OCI-M2 (cell line): ENCODE results near the gene OSBPL7.

Experiments used
- DNase-seq: peaks from one replicate; lab custom pipeline; 2025; ENCODE audit not compliant: unreplicated experiment; lab: John Stamatoyannopoulos, UW

The OSBPL7 gene

DNA sequence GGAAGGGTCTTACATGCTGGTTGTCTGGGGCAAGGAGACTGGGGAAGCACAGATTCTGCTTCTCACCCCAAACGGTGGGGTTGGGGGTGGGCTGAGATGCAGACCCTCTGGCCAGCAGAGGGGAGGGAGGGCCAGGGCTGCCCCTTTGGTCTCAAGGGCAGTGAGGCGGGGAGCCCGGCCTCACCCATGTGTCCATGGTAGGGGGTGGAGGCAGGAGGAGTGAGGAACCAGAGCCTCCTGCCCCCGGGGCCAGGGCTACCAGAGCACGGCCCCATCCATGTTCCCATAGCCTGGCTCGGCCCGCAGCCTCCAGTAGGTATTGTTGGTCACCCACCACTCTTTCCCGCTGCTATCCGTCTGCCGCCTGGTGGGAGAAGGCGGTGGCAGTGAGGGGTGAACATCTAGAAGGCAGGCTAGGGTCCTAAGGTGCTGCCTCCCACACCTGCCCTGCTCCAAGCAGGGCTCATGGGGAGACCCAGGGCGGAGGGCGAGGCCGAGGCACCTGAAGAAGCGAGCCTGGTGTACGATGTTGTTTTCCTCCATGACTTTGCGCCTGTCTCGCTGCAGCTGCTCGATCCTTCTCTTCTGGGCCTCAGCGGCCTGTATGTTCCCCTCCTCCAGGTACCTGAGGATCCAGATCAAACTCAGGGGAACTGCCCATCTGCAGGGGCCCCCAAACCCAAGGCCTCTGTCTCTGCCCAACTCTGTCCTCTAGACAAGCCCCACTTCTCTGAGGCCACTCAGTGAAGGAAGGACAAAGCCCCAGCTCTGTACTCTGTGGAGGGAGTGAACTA lies 13.4 kb downstream of the OSBPL7 start:
- no peak for DNase-seq

- DNase-seq: no peak
These were observed 14.2 kb downstream of the OSBPL7 start for GRCh38 chr17:47807421-47807820.

GRCh38 chr17:47806913-47807255 lies 14.7 kb downstream of the OSBPL7 start:
- no peak for DNase-seq

- no peak for DNase-seq
These were observed 15.3 kb downstream of the OSBPL7 start for GRCh38 chr17:47806026-47806912.

DNA sequence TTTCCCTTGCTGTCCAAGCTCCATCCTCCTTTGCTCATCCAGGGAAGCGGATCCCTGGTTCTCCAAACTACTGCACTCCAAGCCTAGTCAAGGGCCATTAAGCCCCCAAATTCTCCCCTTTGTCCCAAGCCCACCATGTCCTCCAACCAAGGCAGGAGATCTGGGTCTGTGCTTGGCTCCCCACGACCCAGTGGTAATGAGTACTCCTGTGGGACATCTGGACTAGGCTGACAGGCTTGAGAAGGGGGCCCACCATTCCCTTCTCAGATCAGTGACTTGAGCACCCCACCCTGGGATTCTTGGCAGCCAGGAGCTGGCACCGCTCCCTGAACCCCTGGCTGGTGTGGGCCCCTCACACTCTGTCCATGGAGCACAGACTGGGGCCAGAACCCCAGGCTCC lies 17.1 kb downstream of the OSBPL7 start:
- no peak for DNase-seq

GRCh38 chr17:47803751-47804150 lies 17.8 kb downstream of the OSBPL7 start:
- no peak for DNase-seq

- DNase-seq: no peak
These were observed 18.4 kb downstream of the OSBPL7 start for GRCh38 chr17:47803201-47803600.

DNA sequence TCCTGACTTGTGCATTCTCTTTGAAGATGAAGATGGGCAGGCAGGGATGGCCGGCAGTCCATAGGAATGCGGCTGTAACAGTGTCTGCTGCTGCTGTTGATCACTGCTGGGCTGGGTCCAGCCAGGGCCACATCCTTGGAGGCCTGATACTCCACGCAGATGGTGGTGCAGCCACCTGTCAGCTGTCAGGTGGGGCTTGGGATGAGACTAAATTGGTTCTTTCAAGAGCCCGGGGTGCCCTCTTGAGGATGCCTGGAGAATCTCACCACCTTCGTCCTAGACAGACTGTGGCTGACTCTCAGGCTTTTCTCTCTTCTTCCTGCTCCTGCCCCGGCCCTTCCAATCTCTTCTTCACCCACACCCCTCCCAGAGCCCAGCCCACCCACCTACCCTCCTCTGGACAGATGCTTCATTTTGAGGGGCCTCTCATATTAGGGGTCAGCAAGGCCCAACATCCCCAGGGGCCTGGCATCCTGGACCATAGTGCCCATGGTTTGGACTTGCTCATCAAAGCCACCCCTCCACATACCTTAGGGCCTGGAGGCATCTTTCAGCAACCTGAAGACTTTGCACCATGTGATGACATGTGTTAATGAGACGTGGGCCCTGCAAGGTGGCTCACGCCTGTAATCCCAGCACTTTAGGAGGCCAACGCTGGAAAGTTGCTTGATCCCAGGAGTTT lies 19.1 kb downstream of the OSBPL7 start:
- DNase-seq: no peak

DNA sequence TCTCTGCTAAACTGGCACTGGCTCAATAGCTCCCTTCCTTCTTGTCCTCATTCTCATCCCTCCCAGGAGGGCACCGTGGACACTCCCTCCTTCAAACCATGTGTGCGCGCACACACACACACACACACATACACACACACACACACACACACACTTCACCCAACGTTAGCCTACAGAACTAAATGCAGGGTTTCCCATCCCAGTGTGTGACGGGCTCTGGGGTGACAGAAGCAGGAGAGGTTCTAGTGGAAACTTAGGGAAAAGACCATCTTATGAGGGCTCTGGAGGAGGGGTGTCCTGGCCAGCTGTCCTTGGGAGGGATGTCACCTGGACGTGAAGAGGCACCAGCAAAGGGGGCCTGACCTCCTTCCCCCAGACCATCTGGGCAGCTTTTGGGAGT lies 19.7 kb downstream of the OSBPL7 start:
- DNase-seq: no peak

- DNase-seq: no peak
These were observed 20.3 kb downstream of the OSBPL7 start for GRCh38 chr17:47801176-47801765.

DNA sequence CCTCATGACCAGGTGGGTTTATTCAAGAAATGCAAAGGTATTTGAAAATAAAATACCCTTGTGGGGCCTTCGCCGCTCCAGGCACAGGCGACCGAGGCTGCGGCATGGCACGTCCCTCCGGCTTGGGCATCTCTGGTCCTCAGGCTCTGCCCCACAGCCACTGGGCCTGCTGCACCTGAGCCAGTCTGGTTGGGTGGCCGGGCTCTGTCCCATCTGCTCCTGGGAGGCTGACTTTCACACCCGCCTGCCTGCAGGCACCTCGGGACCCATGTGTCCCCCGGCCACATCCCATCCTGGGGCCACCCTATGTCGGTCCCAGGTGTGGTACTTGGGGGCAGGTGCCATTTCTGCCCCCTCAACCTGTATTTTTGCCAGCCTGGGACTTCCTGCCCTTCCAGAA lies 20.9 kb downstream of the OSBPL7 start:
- DNase-seq: no peak

DNA sequence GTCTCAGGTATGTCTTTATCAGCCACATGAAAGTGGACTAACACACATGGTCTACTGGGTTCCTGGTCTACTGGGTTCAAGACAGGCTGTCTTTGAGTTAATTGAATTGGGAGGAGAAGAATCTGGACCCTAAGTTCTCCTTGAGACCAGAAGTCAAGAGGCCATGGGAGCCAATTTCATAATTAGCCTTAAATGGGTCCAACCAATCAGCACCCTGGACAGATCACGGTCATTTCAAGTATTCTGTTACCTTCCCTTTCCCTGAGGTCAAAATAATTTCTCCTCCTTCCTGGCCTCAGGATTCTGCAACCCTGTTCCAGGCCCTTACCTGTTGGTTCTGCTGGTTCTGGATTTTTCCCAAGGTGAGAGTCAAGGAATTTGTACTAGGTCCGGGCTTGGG lies 23.8 kb downstream of the OSBPL7 start:
- no peak for DNase-seq

GRCh38 chr17:47792979-47793378 lies 28.6 kb downstream of the OSBPL7 start:
- DNase-seq: no peak

DNA sequence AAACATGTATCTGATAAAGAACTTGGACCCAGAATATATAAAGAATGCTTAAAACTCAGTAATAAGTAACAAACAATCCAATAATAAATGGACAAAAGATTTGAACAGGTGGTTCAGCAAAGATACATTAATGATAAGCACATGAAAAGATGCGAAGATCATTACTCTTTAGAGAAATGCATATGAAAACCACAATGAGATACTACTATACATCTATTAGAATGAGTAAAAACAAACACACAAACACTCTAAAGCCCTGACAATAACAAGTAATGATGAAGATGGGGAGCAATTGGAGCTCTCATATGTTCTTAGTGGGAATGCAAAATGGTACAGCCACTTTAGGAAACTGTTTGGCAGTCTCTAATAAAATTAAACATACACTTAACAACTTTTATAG lies 29.1 kb downstream of the OSBPL7 start:
- DNase-seq: no peak

DNA sequence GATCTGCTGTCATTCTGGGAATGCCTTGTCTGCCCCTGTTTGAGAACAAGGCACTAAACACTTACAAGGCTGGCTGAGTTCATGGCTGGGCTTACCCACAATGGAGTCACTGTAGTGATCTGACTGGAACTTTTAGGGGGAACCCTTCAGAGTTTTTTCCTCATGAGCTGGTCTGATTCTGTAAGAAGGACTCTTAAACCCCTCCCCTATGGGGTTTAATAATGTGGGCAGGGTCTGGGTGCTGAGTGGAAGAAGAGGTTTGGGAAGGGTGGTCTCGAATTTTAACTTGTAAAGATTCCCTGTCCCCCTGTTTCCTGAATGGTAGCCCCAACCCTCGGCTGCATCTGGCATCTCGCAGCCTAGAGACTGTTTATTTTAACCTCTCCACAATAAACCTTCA lies 30.6 kb downstream of the OSBPL7 start:
- DNase-seq: no peak

- no peak for DNase-seq
These were observed 31.7 kb downstream of the OSBPL7 start for GRCh38 chr17:47789611-47790561.

DNA sequence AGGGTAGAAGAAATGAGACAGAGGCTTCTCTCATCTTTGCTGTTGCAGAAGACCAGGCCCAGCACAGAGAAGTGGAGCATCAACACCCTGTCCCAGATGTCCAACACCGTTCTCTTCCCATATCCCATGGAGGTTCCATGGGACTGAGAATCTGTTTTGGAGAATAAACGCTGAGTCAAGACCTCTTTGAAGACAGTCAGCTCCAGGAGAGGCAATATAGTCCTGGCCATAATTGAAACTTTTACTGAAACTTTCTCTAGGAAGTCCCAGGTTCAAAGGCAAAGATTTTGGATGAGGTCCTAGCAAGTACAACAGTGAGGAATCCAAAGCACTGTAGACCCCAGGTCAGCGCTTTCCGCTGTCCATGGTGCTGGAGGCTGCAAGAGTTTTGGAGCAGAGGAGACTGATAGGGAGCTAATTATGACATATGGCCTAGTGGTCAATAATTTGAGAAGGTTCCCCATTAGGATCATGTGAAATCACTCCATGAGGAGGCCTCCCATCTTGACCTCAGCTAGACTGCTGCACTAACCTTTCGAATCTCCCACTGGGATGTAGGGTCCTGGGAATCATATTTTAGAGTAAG lies 36.0 kb downstream of the OSBPL7 start:
- peak; percentile 12 for DNase-seq

DNA sequence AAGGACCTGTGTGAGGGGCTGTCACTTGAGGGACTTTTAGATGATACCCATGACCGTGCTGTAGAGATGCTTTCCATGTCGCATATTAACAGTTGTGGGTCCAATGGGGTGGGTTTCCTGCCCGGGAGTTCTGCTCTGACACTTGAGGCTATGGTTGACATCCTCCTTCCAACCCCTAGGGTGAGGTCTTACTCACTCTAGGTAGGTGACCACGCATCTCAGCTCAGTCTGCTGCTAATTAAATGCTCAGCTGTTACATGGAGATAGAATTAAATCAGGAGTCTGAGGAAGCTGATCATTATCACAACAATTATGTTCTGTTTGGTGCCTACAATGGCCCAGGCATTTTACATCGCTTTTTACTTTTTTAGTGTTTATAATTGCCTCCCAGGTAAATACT lies 40.2 kb downstream of the OSBPL7 start:
- DNase-seq: no peak

DNA sequence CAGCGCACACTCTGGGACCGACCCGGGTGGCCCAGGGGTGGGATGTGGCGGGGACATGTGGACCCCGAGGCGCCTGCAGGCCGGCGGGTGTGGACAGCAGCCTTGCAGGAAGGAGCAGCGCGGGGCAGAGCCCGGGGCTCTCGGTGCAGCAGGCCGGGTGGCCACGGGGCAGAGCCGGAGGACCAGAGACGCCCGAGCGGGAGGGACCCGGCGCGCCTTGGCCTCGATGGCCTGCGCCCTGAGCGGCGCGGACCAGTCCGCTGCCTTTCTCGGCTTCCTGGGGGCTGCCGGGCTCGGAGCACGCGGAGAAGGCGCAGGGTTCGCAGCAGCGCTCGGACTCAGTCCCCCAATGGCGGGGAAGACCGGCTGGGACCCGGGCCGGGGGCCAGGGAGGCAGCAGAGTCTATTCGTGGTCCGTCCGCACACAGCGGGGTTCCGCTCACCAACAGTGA lies 43.4 kb downstream of the OSBPL7 start:
- DNase-seq: no peak
